SK-N-SH (cell line): ENCODE measurements around the gene GALM. TPM values are rescaled to one million over a fixed set of nuclear protein-coding genes. Genes with fewer than 3 reads are reported as not detected.

Experiments
- CTCF ChIA-PET: fragments of 300-600, 350-600 bp; formaldehyde crosslinking; extraction: SDS; loops from one replicate; lab custom pipeline; 2021; lab: Yijun Ruan, JAX
- POLR2A ChIA-PET: fragments of 350-600 bp; sonication (Branson Sonifier 250); formaldehyde crosslinking; extraction: SDS; loops from one replicate; lab custom pipeline; 2020; ENCODE audit warnings: antibody characterized with exemption, inconsistent platforms; lab: Yijun Ruan, JAX
- DNase-seq: peaks from one replicate; pipeline ENCODE4 v3.0.0; 2012
- H2AFZ ChIP-seq: fragments of 200-600 bp; sonication (generic); 2 replicates; pipeline ENCODE4 v1.8.1; 2016; ENCODE audit warnings: antibody characterized with exemption, mild to moderate bottlenecking, low read depth
- H3F3A ChIP-seq: fragments of 200-600 bp; sonication (generic); replicated peaks from 2 replicates; pipeline ENCODE3; 2016; ENCODE audit warnings: antibody characterized with exemption, mild to moderate bottlenecking; ENCODE audit not compliant: insufficient read depth
- H3K27ac ChIP-seq, 2 experiments: fragments of 200-500 bp in 1 of 2; fragments of 200-600 bp in 1 of 2; sonication (Bioruptor generic) in 1 of 2; sonication (generic), shearing (Covaris generic) in 1 of 2; 2 replicates each; pipeline versions ENCODE4 v1.5.1 to v1.6.1; 2014 to 2016; ENCODE audit warnings: low read depth in 2 of 2, inconsistent platforms in 1 of 2, low read length in 1 of 2, mild to moderate bottlenecking in 1 of 2, mixed read lengths in 1 of 2
- H3K27me3 ChIP-seq: fragments of 200-600 bp; sonication (generic), shearing (Covaris generic); 2 replicates; pipeline ENCODE4 v1.6.1; 2016; ENCODE audit warnings: mixed run types; ENCODE audit not compliant: insufficient read depth
- H3K36me3 ChIP-seq, 2 experiments: fragments of 200-500 bp in 1 of 2; fragments of 200-600 bp in 1 of 2; sonication (Bioruptor generic) in 1 of 2; sonication (generic) in 1 of 2; replicated peaks in 1 of 2; 2 replicates each; pipeline versions ENCODE3 to v1.5.1; 2014 to 2016; ENCODE audit warnings: low read length in 1 of 2, mild to moderate bottlenecking in 1 of 2; ENCODE audit not compliant: insufficient read depth in 2 of 2, control insufficient read depth in 1 of 2
- H3K4me1 ChIP-seq, 2 experiments: fragments of 200-500 bp in 1 of 2; fragments of 200-600 bp in 1 of 2; sonication (Bioruptor generic) in 1 of 2; sonication (generic), shearing (Covaris generic) in 1 of 2; 2 replicates each; pipeline versions ENCODE4 v1.5.1 to v1.6.1; 2014 to 2016; ENCODE audit warnings: low read depth in 1 of 2, low read length in 1 of 2, mixed run types in 1 of 2; ENCODE audit not compliant: insufficient read depth in 2 of 2, control insufficient read depth in 1 of 2
- H3K4me2 ChIP-seq: fragments of 200-600 bp; sonication (generic), shearing (Covaris generic); 2 replicates; pipeline ENCODE4 v1.6.1; 2017; ENCODE audit warnings: mixed run types
- H3K4me3 ChIP-seq, 2 experiments: fragments of 200-500 bp in 1 of 2; fragments of 200-600 bp in 1 of 2; sonication (Bioruptor generic) in 1 of 2; sonication (generic), shearing (Covaris generic) in 1 of 2; 2 replicates each; pipeline versions ENCODE4 v1.5.1 to v1.8.1; 2014 to 2016; ENCODE audit warnings: low read depth in 2 of 2, inconsistent platforms in 1 of 2, low read length in 1 of 2, mild to moderate bottlenecking in 1 of 2, mixed read lengths in 1 of 2, moderate library complexity in 1 of 2
- H3K79me2 ChIP-seq: fragments of 200-600 bp; sonication (generic); 2 replicates; pipeline ENCODE4 v1.8.1; 2017; ENCODE audit warnings: mild to moderate bottlenecking; ENCODE audit not compliant: insufficient read depth
- H3K9ac ChIP-seq: fragments of 200-600 bp; sonication (generic); 2 replicates; pipeline ENCODE4 v1.6.1; 2017; ENCODE audit warnings: mixed run types
- H3K9me2 ChIP-seq: fragments of 200-600 bp; sonication (generic); 2 replicates; pipeline ENCODE4 v1.6.1; 2017; ENCODE audit warnings: mixed run types
- H3K9me3 ChIP-seq: fragments of 200-600 bp; sonication (generic); 2 replicates; pipeline ENCODE4 v1.6.1; 2017; ENCODE audit warnings: mixed run types, mild to moderate bottlenecking, moderate library complexity
- H4K20me1 ChIP-seq: fragments of 200-600 bp; sonication (generic); 2 replicates; pipeline ENCODE4 v1.6.1; 2017; ENCODE audit warnings: mild to moderate bottlenecking, mixed run types; ENCODE audit not compliant: insufficient read depth
- CTCF ChIP-seq: fragments of 200-600 bp; sonication (generic); IDR thresholded peaks from 2 replicates; pipeline ENCODE4 v1.6.1; 2017; ENCODE audit warnings: antibody characterized with exemption, mild to moderate bottlenecking, moderate library complexity
- FOXM1 ChIP-seq: IDR thresholded peaks from 2 replicates; pipeline ENCODE4 v1.4.0; 2012; ENCODE audit warnings: low read depth, mild to moderate bottlenecking
- MEF2A ChIP-seq: IDR thresholded peaks from 2 replicates; pipeline ENCODE4 v1.4.0; 2012; ENCODE audit warnings: low read depth, borderline replicate concordance
- RFX5 ChIP-seq: IDR thresholded peaks from 2 replicates; pipeline ENCODE4 v1.6.1; 2012; ENCODE audit warnings: mild to moderate bottlenecking, improper control_type of control experiment, low read length
- TEAD4 ChIP-seq: IDR thresholded peaks from 2 replicates; pipeline ENCODE4 v1.4.0; 2012; ENCODE audit warnings: mild to moderate bottlenecking, borderline replicate concordance; ENCODE audit not compliant: insufficient read depth
- WGBS: methylation state at CpG from one replicate; pipeline ENCODE4 v1.1.6; 2017; ENCODE audit warnings: low lambda C conversion rate; 5-methylcytosine and 5-hydroxymethylcytosine counted together
- polyA plus RNA-seq, 3 experiments: library from polyadenylated mRNA; depleted of rRNA; stranded (reverse); fragments of >200 nt; gene quantifications; 2 replicates each; pipeline ENCODE4 v1.2.3, GENCODE V29; 2012
- TF ChIP-seq, protein P1 (sequence below): fragments of 150-350 bp; IDR thresholded peaks from 2 replicates; pipeline ENCODE4 v1.6.1; 2017; ENCODE audit warnings: antibody characterized with exemption, low read length, low read depth, borderline replicate concordance
- TF ChIP-seq, protein P2 (sequence below): IDR thresholded peaks from 2 replicates; pipeline ENCODE4 v1.4.0; 2012; ENCODE audit warnings: low read depth
- TF ChIP-seq, protein P3 (sequence below): IDR thresholded peaks from 2 replicates; pipeline ENCODE4 v1.4.0; 2012; ENCODE audit warnings: low read depth, borderline replicate concordance

GALM gene
- polyA plus RNA-seq, 1 of the 3 experiments (the other 2 are of a cell fraction) = 17.9 TPM

GRCh38 chr2:38743672-38744398 lies 77.9 kb downstream of the GALM start:
- no peak overlapping the region for H3K4me2 ChIP-seq
- H4K20me1 ChIP-seq = peaks cover 84% of the 10 kb centered on the region
- peaks cover 80% of the 10 kb centered on the region for H3F3A ChIP-seq
- no peak for TF ChIP-seq RFX5
- no peak for TF ChIP-seq TEAD4
- TF ChIP-seq, protein P1, sequence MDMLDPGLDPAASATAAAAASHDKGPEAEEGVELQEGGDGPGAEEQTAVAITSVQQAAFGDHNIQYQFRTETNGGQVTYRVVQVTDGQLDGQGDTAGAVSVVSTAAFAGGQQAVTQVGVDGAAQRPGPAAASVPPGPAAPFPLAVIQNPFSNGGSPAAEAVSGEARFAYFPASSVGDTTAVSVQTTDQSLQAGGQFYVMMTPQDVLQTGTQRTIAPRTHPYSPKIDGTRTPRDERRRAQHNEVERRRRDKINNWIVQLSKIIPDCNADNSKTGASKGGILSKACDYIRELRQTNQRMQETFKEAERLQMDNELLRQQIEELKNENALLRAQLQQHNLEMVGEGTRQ = no peak
- no peak for TF ChIP-seq MEF2A
- TF ChIP-seq, all 33 proteins: peak for 0
- Histone ChIP-seq H3K9me2 (no peaks in the 10 kb centered on the region), H3K9ac (no peak overlapping the region), H3K4me1 (peaks cover 28 to 46% of the 10 kb centered on the region in 2 experiments), H3K9me3 (no peaks in the 10 kb centered on the region), H2AFZ (no peak overlapping the region), H3K36me3 (peaks cover 72 to 95% of the 10 kb centered on the region in 2 experiments), H3K27ac (peak overlapping the region in 1 of 2 experiments; percentile 7; a peak in 2 of 4 replicates), H3K79me2 (peaks cover 99% of the 10 kb centered on the region), H3K27me3 (no peaks in the 10 kb centered on the region), H3K4me3 (no peak overlapping the region)
- POLR2A ChIA-PET = interaction anchor here (1.2 to 3.7 kb wide), 5 partner anchors 7 to 211 kb away, joined by 3 to 30 read pairs (median 3); partner anchors contain the start of gene SRSF7
- CTCF ChIA-PET = interaction anchor here (0.9 to 4.0 kb wide), 12 partner anchors 9 to 668 kb away, joined by 3 to 36 read pairs (median 4); partner anchors contain the start of genes CYP1B1 and HNRNPLL
- 93% methylated on average over 3 of the region's 3 CpGs for WGBS
- no peak for DNase-seq

DNA sequence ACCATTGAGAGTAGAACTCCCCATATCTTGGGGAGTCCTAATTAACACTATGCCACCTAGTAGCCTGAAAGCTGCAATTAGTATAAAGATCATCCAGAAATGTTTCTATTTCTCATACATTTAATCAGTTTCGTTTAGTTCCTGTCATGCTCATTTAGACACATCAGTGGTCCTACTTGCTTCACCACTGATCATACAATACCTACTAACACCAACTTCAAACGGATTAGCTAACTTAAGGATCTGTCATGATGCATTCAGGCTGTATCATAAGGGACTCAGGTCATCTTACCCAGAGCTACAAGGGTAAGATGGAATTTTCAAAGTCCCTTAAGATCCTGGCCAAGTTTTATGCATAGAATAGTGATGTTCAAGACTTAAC lies 78.5 kb downstream of the GALM start:
- Histone ChIP-seq H3K9me3 (no peaks in the 10 kb centered on the region), H4K20me1 (peaks cover 90% of the 10 kb centered on the region), H3K27ac (peak overlapping the region; percentile 5 to 7; a peak in 1 of 4 replicates), H3K4me3 (no peak overlapping the region), H3K36me3 (peaks cover 74 to 95% of the 10 kb centered on the region in 2 experiments), H3K4me1 (peaks cover 34 to 52% of the 10 kb centered on the region in 2 experiments), H2AFZ (no peak overlapping the region), H3K79me2 (peaks cover 99% of the 10 kb centered on the region), H3K4me2 (no peak overlapping the region), H3K9me2 (no peaks in the 10 kb centered on the region), H3F3A (peaks cover 83% of the 10 kb centered on the region), H3K9ac (no peak overlapping the region), H3K27me3 (no peaks in the 10 kb centered on the region)
- POLR2A ChIA-PET = interaction anchor here (1.3 to 1.7 kb wide), 3 partner anchors 13 to 211 kb away, joined by 3 to 4 read pairs (median 3); no protein-coding TSS in a partner anchor
- no peak for DNase-seq
- WGBS = 58% methylated on average over 2 of the region's 2 CpGs
- CTCF ChIA-PET = interaction anchor here (1.2 to 4.0 kb wide), 11 partner anchors 10 to 669 kb away, joined by 3 to 36 read pairs (median 5); partner anchors contain the start of genes CYP1B1 and HNRNPLL
- TF ChIP-seq FOXM1 = no peak
- no peak for TF ChIP-seq TEAD4
- TF ChIP-seq, protein P2, sequence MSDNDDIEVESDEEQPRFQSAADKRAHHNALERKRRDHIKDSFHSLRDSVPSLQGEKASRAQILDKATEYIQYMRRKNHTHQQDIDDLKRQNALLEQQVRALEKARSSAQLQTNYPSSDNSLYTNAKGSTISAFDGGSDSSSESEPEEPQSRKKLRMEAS = no peak
- TF ChIP-seq CTCF = no peak
- TF ChIP-seq, protein P3, sequence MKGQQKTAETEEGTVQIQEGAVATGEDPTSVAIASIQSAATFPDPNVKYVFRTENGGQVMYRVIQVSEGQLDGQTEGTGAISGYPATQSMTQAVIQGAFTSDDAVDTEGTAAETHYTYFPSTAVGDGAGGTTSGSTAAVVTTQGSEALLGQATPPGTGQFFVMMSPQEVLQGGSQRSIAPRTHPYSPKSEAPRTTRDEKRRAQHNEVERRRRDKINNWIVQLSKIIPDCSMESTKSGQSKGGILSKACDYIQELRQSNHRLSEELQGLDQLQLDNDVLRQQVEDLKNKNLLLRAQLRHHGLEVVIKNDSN = no peak
